HG03354 (cell line): ENCODE measurements around the gene THBD.
A peak's percentile ranks its signal among the peaks of the same experiment; 100 is the strongest.

Experiments
- ATAC-seq: cut with Tn5 transposase; IDR thresholded peaks from one replicate; pipeline ENCODE4 v1.9.1; 2021; ENCODE audit warnings: mild to moderate bottlenecking; ENCODE audit not compliant: unreplicated experiment, poor library complexity, severe bottlenecking

The THBD gene

GRCh38 chr20:23049201-23050075 is at the start of gene THBD:
THBD (minus strand) TSS chr20:23049672; CDS start chr20:23049504, 168 bp downstream.
- ATAC-seq = no peak

DNA sequence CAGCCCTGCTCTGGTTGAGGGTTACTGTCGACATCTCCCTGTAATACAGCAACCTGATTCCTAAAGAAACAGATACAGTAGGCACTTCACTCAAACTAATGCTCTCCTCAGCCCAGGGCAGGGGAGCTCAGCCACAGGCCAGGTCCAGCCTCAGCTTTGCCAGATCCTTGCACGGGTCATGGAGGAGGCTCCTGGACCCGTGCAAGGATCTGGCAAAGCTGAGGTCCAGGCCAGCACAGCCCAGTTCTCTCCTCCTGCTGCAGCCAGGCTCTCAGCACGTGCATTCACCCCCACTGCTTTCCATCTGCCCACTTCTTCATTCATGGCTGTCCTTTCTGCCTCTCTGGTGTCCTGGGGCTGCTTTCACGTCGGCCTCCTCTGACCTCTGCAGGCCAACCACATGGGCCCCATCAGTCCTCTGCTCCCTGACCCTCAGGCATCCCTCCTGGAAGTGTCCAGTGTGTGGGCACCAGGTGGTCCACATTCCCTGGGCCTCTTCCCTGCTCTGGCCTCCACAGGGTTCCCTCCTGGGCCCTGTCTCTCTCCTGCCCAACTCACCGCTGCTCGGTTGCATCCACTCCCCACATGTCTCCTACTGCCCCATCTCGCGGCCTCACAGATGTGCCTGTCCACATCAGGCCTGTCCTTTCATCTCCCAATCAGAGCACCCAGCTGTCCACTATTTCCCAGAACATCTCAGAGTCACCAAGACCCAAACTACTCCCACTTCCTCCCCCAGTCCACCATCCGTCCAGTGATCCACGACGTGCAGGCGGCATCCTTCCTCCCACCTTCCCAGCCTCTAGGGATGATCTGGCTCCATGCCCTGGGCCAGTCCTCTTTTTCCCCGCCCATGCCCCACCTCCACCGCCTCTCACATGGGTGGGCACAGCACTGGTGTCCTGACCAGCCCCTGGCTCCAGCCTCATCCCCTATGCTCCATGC is 48.4 kb upstream of the THBD start:
- no peak for ATAC-seq

- ATAC-seq = no peak
Measured at GRCh38 chr20:23096986-23097520, 47.6 kb upstream of the THBD start.

DNA sequence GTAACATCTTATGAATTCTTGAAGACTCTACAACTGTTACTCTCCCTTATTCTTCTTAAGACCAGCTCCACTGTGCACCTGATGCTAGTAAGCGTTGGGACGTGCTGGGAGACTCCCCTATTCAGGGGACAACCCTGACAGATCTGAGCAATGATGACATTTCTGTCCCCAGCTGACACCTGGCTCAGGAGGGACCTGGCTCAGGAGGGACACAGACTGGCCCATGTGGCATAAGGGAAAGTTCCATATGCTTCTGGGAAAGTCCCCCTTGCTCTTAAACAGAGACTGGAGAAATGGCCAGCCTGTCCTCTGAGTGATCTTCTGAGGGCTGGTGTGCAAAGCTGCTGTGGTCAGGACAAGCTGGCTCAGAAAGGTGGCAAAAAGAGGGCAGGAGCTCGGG is 46.6 kb upstream of the THBD start:
- ATAC-seq = no peak

DNA sequence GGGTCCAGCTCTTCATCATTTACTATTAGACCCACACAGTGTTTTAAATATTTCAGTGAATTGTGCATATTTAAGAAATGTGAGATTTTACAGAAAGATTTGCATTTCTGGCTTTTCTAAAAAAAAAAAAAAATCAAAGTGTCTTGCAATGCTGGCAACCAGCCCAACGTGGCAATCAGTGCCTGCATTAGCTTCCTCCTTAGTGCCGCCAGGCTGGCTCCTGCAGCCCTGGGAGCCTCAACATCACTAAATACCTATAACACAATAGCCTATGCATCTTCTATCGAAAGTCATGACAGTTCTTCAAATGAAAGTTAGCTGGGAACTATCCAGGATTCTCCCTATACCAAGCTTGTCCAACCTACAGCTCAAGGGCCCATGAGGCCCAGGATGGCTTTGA is 46.0 kb upstream of the THBD start:
- no peak for ATAC-seq

- no peak for ATAC-seq
Measured at GRCh38 chr20:23094927-23095326, 45.5 kb upstream of the THBD start.

DNA sequence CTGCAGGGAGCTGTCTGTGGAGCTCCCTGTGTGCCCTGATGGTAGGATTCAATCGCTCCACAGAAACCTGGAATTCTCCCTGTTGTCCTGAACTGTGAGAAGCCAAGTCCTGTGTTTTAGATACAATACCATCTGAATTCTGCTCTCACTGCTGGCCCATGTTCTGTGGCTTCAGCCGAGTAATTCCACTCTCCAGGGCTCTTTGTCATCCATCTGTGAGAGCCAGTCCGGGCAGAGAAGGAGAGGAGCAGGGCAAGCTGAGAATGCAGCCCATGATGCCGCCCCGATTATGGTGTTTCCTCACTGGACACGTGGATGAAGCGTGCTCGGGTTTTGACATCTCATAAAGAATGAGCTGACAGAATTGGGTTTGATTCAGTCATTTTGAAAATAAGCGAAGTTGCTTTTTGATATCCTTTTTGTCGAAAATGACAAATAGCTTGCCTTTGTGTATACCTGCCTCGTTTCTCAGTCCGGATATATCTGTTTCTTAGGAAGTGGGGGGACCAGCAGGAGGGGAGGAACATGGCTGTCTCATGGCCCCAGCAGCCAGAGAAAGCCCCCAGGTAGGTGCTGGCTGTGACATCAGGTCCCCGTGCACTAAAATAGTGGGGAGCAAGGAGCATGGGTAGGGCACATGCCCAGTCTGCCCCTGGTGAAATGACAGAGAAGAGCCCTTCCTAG is 44.9 kb upstream of the THBD start:
- no peak for ATAC-seq

- no peak for ATAC-seq
Measured at GRCh38 chr20:23093613-23094012, 44.1 kb upstream of the THBD start.

DNA sequence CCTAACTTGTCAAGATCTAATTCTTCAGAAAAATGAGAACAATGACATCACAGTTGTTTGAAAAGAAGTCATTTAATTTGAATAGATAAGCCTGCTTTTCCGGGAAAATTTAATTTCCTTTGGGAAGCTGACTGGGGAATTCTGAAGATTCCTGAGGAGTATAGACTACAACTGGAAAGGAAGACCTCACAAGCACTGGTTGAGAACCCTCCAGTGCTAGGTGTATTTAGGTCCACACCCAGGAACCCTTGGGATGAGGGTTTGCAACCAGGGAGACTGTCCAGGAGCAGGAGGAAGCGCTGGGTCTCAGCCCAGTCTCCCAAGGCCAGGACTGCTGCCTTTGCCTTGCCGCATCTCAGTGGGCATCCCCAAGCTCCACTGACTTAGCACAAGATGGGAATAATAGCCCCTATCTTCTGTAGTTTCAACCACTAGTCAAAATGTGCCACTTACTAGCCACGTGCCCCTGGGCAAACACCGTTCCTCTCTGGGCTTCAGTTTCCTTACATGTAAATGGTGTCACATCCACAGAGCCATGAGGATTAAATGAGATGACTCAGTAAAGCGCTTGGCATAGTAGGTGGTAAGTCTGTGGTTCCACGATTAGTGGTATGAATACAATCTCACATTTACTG is 43.5 kb upstream of the THBD start:
- ATAC-seq = no peak

DNA sequence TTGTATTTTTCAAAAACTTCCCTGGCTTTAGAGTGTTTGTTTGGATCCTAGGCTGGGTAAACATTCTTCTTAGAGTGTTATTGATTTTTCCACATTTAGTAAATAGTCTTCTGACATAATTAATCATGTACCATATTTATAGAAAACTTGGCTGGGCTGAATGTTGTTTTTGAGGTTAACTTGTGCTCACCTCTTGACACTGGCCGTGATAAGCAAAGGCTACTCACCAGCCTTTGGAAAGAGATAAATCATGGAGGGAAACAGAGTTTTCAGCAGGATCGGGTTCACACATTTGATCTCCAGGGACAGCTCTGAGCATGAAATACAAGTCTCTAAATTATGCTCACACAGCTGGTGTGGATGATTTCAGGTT is 42.9 kb upstream of the THBD start:
- no peak for ATAC-seq

DNA sequence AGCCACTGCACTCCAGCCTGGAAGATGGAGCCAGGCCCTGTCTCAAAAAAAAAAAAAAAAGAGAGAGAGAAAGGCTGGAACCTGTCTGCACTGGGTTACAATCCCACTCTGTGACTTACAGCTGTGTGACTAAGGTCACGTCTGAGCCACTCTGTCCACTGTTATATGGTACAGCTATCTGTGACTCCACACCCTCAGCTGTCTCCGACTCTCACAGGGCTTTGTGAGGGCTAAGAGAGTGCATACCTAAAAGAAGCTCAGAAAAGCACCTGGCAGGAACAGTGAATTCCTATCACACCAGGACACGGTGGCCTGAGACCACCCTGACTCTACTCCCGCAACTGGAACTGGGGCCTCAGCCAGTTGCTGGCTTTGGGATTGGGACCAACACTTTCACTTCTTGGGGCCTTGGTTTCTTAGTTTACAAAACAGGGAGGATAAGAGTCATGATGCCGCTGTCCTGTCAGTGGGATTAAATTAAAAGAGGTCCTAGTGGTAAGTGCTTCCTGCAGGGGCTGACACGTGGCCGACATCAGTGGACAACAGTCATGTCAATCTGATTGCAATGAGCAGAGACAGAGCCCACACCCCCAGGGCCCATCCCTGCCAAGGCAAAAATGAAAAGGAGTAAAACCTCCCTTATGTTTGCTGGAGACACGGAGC is 42.4 kb upstream of the THBD start:
- ATAC-seq = no peak

DNA sequence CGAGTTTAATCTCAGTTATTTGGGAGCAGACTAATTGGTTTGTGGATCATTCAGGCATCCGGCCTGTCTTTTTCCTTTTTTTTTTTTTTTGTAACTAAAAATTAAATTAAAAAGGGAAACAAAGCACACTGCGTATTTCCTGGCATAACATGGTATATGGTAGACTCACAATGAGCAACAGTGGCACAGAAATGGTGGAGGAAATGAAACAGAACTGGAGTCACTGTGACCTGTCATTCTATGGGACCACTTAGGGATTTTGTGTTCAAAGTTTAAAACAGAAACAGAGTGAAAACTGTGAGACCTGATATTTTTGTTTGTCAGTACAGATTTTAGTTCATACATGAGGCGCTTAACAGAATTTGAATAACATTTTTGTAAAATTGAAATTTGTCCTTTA is 41.4 kb upstream of the THBD start:
- ATAC-seq = no peak

DNA sequence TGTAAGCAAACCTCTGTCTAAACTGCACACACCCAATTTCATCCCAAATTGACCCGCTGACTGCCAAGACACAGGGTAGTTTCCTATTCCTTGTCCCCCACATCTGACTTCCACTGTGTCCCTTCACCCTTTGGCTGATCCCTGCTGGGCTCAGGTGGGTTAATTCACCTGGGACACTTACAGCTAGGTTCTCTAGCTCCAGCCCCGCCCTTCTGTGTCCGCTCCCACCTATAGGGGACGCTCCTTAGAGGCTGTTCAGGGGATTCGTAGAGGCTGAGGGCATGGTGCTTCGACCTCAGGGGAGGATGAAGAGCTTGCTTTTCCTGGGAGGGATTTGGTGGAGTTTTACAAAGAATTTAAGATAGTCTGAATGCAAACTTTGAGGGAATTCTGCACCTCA is 40.7 kb upstream of the THBD start:
- no peak for ATAC-seq

DNA sequence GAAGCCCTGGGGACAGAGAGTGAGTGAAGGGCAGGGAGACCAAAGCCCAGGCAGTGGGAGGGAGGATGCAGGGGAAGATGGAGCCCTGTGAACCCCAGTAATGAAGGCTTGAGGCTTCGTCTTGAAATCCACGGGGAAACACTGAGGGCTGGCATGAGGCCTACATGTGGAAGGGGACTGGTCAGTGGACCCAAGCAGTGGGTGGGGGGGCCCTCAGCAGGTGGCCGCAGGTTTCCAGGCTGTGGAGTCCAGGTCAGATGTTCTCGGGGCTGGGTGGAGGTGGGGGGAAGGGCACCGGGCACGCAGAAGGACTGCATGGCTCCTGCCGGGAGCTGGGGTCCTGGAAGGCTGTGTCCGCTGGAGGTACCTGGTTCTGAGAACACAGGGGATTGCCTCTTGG is 39.4 kb upstream of the THBD start:
- ATAC-seq = no peak

- no peak for ATAC-seq
Measured at GRCh38 chr20:23087587-23088251, 38.2 kb upstream of the THBD start.

GRCh38 chr20:23086931-23087411 is 37.5 kb upstream of the THBD start:
- ATAC-seq = no peak

GRCh38 chr20:23086056-23086566 is 36.6 kb upstream of the THBD start, which contains the start of gene CD93:
CD93 (minus strand) TSS chr20:23086324; CDS start chr20:23086192, 132 bp downstream.
- peak; percentile 47 for ATAC-seq

DNA sequence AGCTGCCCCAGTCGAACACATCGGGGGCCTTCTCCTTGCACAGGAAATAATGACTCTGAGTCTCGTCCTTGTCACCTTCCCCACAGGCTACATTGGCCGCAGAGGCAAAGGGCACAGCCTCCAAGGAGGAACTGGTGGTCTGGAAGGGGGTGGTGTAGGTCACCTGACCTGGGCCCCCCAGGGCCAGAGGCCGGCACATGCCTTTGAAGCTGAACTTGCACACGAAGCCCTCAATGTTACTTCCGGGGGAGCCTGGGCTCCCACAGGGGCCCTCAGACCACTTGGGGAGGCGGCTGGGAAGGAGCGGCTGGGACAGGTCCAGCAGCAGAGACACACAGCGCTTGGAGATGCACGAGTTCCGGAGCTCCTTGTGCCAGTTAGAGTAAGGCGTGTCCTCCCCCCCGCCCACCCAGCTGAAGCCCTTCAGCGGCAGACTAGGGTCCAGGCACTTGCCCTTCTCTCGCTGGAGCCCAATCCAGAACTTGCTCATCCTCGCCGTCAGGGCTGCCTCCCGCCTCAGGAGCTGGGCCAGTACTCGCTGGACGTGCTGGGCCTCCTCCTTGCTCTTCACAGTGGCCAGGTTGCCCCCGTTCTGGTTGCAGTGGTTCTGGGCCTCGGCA is 36.1 kb upstream of the THBD start:
- no peak for ATAC-seq
